ENCODE results near the gene HAL.
"Not testable (repeated sequence)": the region's sequence is repeated elsewhere in the genome, so short reads cannot be mapped to it uniquely, and the experiment has no call there.

The HAL gene

GRCh38 chr12:95977764-95978305 lies 18.3 kb downstream of the HAL start:
- no peak for DNase-seq (ENCODE audit: low read depth)

GRCh38 chr12:95976416-95976832 lies 19.7 kb downstream of the HAL start:
- no peak for DNase-seq (ENCODE audit: low read depth)

DNA sequence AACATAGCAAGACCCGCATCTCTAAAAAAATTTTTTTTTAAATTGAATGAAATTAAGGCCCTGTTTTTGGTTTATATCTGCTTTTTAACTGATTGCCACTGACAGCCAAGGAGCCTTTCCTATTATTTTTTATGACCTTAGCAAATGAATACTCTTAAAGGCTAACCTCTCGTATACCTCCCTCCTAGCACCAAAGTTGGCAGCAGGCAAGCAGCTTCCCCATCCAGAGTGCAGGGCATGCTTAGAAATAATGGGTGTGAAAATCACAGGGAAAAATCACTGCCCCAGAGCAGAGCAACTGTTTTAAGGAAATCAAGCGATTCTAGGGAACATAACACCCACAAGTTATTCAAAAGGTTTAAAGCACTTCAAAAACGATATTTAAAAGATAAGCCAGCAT lies 20.7 kb downstream of the HAL start:
- DNase-seq (ENCODE audit: low read depth) = no peak

DNA sequence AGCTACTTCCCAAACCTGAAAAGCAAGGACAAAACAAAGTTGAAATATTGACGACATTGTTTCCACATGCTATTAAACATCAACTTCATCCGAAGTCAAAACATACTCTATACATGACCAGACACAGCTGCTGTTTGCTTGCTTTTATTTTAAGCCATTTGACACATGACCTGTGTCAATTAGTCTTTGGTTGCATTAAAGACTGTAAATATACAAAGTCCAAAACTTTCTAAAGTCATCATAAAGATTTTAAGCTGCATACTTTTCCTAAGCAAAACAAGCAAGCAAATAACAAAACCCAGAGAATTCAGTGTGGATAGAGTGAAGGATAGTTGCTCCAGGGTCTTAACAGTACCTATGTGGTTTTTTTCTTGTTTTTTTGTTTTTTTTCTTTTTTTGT lies 21.8 kb downstream of the HAL start:
- no peak for DNase-seq (ENCODE audit: low read depth)

DNA sequence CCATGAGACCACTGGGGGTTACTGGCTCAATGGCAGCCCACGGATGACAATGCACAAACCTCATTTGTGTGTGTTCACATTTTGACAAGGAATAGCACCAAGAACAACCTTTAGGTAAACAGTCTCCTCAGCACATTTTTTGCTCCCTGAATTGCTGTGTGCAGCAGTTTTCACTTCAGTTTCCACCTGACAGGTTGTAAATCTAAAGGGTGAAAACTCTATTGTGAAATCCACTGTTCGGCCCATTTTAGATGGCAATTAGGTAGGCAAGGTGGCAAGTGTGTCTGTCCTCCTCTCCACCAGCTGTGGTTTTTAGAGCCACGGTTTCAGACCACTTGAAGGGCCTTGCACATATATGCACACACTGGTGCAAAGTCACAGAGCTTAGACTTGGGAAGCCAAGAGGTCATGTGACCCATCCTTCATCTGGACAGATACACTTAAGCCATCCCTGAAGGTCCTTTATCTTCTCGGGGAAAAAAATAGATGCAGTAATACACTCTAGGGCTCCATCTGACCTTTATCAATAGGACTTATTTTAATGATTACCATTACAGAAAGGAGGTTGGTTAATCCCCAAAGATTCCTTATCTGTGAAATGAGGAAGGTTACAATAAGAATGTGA lies 23.2 kb downstream of the HAL start:
- no peak for DNase-seq (ENCODE audit: low read depth)

DNA sequence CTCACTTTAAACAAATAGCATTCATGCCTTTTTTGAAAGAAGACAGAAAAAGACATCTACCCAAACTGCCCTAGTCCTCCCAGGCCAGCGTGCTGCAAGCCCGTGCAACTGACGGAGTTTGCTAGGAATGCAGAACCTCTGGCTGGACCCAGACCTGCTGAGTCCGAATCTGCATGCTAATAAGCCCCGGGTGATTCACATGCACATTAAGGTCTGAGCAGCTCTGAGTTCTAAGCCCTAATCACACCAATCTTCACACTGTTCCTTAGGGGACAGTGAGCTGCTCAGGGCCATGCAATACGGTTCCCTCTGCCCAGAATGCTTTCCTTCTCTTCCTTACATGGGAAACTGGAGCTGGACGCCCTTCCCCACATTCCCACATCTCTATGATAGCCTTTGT lies 25.2 kb downstream of the HAL start:
- DNase-seq (ENCODE audit: low read depth) = no peak

GRCh38 chr12:95969116-95969515 lies 27.0 kb downstream of the HAL start:
- DNase-seq (ENCODE audit: low read depth) = not testable (repeated sequence)

GRCh38 chr12:95967301-95967700 lies 28.8 kb downstream of the HAL start:
- DNase-seq (ENCODE audit: low read depth) = no peak

DNA sequence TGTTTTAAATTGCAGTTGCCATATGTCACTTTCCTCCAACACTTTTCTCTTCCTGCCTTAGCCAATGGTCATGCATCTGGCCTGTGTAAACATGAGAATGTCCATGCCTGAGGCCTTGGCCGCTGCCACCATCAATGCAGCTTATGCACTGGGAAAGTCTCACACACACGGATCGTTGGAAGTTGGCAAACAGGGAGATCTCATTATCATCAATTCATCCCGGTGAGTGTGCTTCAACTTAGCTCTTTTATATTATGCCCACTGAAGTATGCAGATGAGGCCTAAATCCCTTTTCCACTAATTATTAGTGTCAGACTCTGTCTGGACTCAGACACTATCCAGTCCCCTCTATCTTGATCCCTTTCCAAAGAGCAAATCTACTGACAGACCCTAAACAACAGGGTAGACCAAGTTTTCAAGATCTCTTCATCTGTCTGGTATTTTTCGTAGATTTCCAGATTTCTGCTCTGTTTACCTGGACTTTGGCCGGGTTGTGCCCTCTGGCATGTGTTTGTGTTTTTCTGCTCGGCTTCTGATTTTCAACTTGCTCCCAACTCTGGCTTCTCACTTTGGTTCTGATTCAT lies 29.8 kb downstream of the HAL start:
- DNase-seq (ENCODE audit: low read depth) = no peak

- no peak for DNase-seq (ENCODE audit: low read depth)
These were observed 33.0 kb downstream of the HAL start for GRCh38 chr12:95963096-95963495.

GRCh38 chr12:95962222-95962621 lies 33.9 kb downstream of the HAL start:
- no peak for DNase-seq (ENCODE audit: low read depth)

DNA sequence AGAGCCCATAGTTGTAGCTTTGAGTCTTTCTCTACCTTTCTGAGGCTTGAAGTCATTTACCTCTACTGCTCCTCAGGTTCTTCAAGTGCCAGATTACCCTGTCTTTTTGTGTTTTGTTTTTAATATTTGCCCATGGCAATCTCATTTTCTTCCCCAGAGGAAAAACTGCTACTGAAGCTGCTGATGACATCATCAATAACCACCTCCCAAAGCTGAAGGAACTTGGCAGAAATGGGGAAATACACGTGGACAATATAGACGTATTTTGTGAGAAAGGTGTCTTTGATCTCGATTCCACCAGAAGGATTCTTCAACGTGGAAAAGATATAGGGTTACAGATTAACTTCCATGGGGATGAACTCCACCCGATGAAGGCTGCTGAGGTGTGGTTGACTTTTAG lies 35.9 kb downstream of the HAL start:
- DNase-seq (ENCODE audit: low read depth) = no peak

DNA sequence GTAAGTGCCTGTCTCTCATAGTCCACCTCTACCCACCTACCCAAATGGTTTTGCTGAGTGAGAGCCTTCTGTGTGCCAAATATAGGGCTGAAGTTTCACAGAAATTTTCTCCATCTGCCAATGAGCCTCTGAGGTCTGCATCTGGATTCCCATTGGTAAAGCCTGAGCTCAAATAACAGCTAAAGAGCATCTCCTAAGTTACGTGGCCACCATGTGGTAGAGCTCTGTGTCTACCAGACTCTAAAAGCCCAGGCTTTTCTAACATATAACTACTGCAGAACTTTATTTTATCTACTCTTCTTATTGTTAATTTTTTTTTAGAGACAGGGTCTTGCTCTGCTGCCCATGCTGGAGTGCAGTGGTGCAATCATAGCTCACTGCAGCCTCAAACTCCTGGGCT lies 37.0 kb downstream of the HAL start:
- DNase-seq (ENCODE audit: low read depth) = no peak

GRCh38 chr12:95956557-95957145 lies 39.5 kb downstream of the HAL start:
- DNase-seq (ENCODE audit: low read depth) = no peak

DNA sequence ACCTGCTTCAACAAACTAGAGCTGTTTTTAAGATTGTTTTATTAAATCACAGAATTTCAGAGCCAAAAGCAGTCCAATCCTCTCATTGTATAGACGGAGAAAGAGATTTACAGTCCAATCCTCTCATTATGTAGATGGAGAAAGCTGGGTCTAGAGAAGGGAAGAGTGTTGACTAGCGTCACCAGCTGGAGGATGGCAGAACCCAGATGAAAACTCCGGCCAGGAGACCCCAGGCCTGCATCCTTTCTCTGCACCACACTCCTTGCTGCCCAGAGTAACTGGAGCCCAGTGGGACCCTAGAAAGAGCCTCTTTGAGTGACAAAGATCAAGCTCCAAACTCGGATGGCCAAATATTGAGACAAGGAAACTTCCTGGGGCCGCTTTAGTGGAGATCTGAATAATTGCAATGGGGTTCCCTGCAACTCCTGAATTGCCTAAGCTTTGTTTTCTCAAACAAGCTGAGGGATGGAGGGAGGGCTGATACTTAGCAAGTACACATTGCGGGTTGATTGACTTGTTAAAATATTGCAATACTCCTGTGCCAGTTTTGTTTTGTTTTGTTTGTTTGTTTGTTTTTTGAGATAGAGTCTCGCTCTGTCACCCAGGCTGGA lies 40.5 kb downstream of the HAL start:
- no peak for DNase-seq (ENCODE audit: low read depth)

DNA sequence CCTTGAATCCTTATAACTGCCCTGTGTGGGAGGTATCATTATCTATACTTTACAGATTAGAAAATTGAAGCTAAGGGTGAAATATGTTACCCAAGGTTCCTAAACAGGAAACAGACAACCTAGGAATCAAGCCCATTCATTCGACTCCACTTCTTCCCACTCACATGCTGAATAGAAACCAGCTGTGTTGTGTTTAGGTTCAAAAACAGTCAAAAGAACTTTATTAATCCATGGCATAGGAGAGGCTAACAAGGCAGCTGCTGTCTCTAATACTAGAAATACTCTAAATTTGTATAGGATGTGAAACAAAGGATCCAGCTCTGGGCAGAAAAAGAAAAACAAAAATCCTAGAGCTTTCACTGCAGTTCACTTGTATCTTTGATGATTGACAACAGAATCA lies 43.1 kb downstream of the HAL start:
- DNase-seq (ENCODE audit: low read depth) = no peak

DNA sequence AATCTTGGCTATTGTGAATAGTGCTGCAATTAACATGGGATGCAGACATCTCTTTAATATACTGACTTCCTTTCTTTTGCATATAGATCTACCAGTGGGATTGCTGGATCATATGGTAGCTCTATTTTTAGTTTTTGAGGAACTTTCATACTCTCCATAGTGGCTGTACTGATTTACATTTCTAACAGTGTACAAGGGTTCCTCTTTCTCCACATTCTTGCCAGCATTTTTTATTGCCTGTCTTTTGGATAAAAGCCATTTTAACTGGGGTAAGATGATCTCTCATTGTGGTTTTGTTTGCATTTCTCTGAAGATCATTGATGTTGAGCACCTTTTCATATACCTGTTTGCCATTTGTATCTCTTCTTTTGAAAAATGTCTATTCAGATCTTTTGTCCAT lies 44.6 kb downstream of the HAL start:
- DNase-seq (ENCODE audit: low read depth) = no peak

GRCh38 chr12:95949477-95950206 lies 46.5 kb downstream of the HAL start:
- no peak for DNase-seq (ENCODE audit: low read depth)

DNA sequence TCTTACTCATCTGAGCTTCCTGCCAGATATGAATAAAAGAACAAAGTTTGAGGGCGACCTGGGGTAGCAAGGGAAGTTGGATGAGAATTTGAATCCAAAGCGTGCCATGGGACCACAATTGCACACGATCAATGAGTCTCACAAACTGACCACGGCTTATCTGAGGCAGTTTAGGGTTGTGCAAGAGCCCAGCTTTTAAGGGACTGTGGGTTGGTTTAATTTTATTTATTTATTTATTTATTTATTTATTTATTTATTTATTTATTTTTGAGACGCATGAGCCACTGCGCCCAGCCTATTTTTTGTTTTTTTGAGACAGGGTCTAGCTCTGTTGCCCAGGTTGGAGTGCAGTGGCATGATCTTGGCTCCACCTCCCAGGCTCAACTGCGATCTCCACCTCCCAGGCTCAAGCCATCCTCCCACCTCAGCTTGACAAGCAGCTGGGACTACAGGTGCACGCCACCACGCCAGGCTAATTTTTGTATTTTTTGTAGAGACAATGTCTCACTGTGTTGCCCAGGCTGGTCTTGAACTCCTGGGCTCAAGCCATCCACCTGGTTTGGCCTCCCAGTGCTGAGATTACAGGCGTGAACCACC lies 51.9 kb downstream of the HAL start:
- DNase-seq (ENCODE audit: low read depth) = no peak

DNA sequence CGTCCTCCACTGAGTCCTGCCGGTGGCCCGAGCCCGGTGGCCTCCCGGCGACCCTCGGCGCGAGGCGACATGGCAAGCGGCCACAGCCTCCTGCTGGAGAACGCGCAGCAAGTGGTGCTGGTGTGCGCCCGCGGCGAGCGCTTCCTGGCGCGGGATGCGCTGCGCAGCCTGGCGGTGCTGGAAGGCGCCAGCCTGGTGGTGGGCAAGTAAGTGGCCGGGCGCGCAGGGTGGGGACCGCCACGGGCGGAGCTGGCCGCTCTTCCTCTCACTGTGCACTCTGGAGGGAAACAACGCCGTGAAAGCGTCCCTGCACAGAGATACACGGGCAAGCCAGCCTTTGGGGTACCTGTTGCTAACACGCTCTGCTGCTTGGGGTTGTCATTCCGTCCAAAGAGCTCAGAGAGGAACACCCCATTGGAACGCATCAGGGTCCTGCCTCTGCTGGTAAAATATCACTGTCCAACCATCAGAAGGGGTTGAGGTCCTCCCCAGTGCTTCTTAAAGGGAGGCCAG lies 52.8 kb downstream of the HAL start, which contains the start of gene AMDHD1:
Gene AMDHD1, plus strand, starts transcription at position 2 of the 513 bp plus-strand sequence. Its CDS starts 68 bp downstream, at position 70.
- no peak for DNase-seq (ENCODE audit: low read depth)

- DNase-seq (ENCODE audit: low read depth) = peak; percentile 16
These were observed 53.4 kb downstream of the HAL start, which contains the start of gene CCDC38 for GRCh38 chr12:95942524-95943329. CCDC38 (minus strand) TSS chr12:95942614; CDS start chr12:95936509, 6,105 bp downstream.
